Breast epithelium (tissue), 3 donors: ENCODE data around the gene TP53I13.

Experiments used
- POLR2AphosphoS5 ChIP-seq, 3 donors: sonication (generic); formaldehyde crosslinking; IDR thresholded peaks; one replicate each; pipeline ENCODE4 v1.6.1; 2017; ENCODE audit warnings: antibody characterized with exemption in 3 of 3
- TF ChIP-seq, protein P1 (sequence below), 3 donors: fragments of 450-650 bp; IDR thresholded peaks; one replicate each; pipeline ENCODE4 v1.5.1; 2016 to 2017; ENCODE audit warnings: antibody characterized with exemption in 3 of 3, mild to moderate bottlenecking in 3 of 3, moderate library complexity in 3 of 3

DNA sequence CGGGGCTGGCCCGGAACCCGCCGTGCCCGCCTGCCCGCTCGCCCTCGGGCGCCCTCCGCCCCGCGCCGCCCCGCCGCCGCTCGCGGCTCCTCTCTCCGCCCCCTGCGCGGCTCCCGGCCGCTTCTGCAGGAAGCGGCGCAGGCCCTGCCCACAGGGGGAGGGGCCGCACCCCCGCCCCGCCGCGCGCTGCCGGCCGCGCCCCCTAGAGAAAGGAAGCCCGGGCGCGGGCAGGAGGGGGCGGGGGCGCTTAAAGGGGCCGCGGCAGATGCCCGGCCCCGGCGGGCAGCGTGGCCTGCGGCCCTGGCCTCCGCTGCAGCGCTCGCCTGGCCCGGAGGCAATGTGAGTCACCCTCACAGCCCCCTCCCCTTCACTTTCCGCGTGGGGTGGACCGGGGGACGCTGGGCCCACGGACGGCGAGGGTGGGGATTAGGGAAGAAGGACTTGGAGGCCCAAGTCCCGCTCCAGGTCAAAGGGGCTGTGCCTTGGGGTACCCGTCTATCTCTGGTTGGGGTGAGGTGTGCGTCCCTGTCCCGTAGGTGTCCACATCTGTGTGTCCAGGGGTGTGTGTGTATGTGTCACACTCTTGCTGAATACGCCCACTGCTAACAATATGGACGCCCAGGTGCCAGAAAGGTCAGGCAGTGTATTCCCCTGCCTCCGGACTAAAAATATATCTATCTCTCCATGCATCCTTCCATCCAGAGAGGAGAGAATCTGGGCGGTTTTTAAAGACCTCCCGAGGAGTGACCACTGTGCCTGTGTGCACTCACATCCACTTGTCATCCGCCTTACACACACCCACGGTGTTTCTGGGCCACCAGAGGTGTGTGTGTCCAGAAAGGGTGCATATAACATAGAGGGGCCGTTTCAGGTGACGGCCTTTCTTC lies 21.3 kb downstream of the TP53I13 start, which contains the start of gene GIT1:
- TF ChIP-seq, protein P1, sequence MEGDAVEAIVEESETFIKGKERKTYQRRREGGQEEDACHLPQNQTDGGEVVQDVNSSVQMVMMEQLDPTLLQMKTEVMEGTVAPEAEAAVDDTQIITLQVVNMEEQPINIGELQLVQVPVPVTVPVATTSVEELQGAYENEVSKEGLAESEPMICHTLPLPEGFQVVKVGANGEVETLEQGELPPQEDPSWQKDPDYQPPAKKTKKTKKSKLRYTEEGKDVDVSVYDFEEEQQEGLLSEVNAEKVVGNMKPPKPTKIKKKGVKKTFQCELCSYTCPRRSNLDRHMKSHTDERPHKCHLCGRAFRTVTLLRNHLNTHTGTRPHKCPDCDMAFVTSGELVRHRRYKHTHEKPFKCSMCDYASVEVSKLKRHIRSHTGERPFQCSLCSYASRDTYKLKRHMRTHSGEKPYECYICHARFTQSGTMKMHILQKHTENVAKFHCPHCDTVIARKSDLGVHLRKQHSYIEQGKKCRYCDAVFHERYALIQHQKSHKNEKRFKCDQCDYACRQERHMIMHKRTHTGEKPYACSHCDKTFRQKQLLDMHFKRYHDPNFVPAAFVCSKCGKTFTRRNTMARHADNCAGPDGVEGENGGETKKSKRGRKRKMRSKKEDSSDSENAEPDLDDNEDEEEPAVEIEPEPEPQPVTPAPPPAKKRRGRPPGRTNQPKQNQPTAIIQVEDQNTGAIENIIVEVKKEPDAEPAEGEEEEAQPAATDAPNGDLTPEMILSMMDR (IDR thresholded peaks at IDR 0.05): no peak
- TF ChIP-seq POLR2AphosphoS5 (IDR thresholded peaks at IDR 0.05): peak in 2 of 3 donors; percentile 13 to 34
